HCT116 (cell line): ENCODE measurements around the gene KIF25. TPM values are rescaled to one million over a fixed set of nuclear protein-coding genes. Genes with fewer than 3 reads are reported as not detected.

ENCODE experiments used
- ATAC-seq: fragments of 200-7000 bp; cut with Tn5 transposase; 2 replicates; pipeline ENCODE4 v1.9.1; 2020; ENCODE audit warnings: mild to moderate bottlenecking, moderate library complexity
- BruUV-seq: library from RNA; stranded (reverse); fragments of 400-500 nt; replicated peaks from 2 replicates; lab custom pipeline; 2021; lab: Mats Ljungman, UMichigan
- CTCF ChIA-PET: fragments of 300-600 bp; sonication (Branson Sonifier 250); formaldehyde crosslinking; loops from one replicate; lab custom pipeline; 2021; ENCODE audit warnings: antibody characterized with exemption; lab: Charles Lee
- POLR2A ChIA-PET: fragments of 300-600, 350-600 bp; sonication (Branson Sonifier 250); formaldehyde crosslinking; loops from one replicate; lab custom pipeline; 2021; ENCODE audit warnings: antibody characterized with exemption; lab: Charles Lee
- RAD21 ChIA-PET, 2 experiments: fragments of 300-600 bp; sonication (Branson Sonifier 250); formaldehyde crosslinking; loops; one replicate each; lab custom pipeline; 2023; ENCODE audit warnings: low total read pairs in 2 of 2; ENCODE audit not compliant: uncharacterized antibody in 2 of 2, unreplicated experiment in 2 of 2, low non-redundant PET in 1 of 2; lab: Charles Lee
- DNase-seq: peaks from one replicate; pipeline ENCODE4 v3.0.0-alpha.2; 2010; ENCODE audit warnings: low read depth, low spot score
- H2AFZ ChIP-seq: fragments of 200-600 bp; shearing (Covaris generic), sonication (generic); 2 replicates; pipeline ENCODE4 v1.6.1; 2017; ENCODE audit warnings: low read depth, mixed run types, mixed read lengths, antibody characterized with exemption, low read length; ENCODE audit not compliant: poor library complexity, severe bottlenecking
- H3K27ac ChIP-seq: 2 replicates; pipeline ENCODE4 v1.5.1; 2012; ENCODE audit warnings: low read depth, low read length
- H3K27me3 ChIP-seq: fragments of 200-600 bp; sonication (generic); 2 replicates; pipeline ENCODE4 v1.6.1; 2016; ENCODE audit warnings: mixed run types, low read length, mixed read lengths; ENCODE audit not compliant: insufficient read depth
- H3K36me3 ChIP-seq, 2 experiments: fragments of 200-500 bp in 1 of 2; fragments of 200-600 bp in 1 of 2; sonication (Bioruptor generic) in 1 of 2; sonication (generic) in 1 of 2; 2 replicates each; pipeline versions ENCODE4 v1.5.1 to v1.6.1; 2014 to 2016; ENCODE audit warnings: low read length in 2 of 2, inconsistent platforms in 1 of 2, mixed read lengths in 1 of 2, mixed run types in 1 of 2; ENCODE audit not compliant: insufficient read depth in 2 of 2, control insufficient read depth in 1 of 2
- H3K4me1 ChIP-seq, 2 experiments: fragments of 200-600 bp in 1 of 2; sonication (generic) in 1 of 2; 2 replicates each; pipeline versions ENCODE4 v1.5.1 to v1.6.1; 2012 to 2017; ENCODE audit warnings: low read length in 2 of 2, inconsistent platforms in 1 of 2, mild to moderate bottlenecking in 1 of 2, mixed read lengths in 1 of 2, mixed run types in 1 of 2, moderate library complexity in 1 of 2; ENCODE audit not compliant: insufficient read depth in 2 of 2, control insufficient read depth in 1 of 2
- H3K4me2 ChIP-seq: fragments of 200-600 bp; sonication (generic); 2 replicates; pipeline ENCODE4 v1.6.1; 2017; ENCODE audit warnings: mixed run types, low read length, mixed read lengths
- H3K4me3 ChIP-seq, 2 experiments: fragments of 200-600 bp in 1 of 2; sonication (generic) in 1 of 2; replicated peaks in 1 of 2; 2 replicates each; pipeline ENCODE4 v1.5.1; 2011 to 2016; ENCODE audit warnings: low read length in 2 of 2, control low read depth in 1 of 2, low read depth in 1 of 2, mild to moderate bottlenecking in 1 of 2, mixed read lengths in 1 of 2, mixed run types in 1 of 2
- H3K79me2 ChIP-seq: fragments of 200-600 bp; sonication (generic); 2 replicates; pipeline ENCODE4 v1.6.1; 2017; ENCODE audit warnings: mild to moderate bottlenecking, mixed run types, low read length, moderate library complexity, mixed read lengths; ENCODE audit not compliant: insufficient read depth
- H3K9ac ChIP-seq: fragments of 200-600 bp; sonication (generic); 2 replicates; pipeline ENCODE4 v1.6.1; 2016; ENCODE audit warnings: low read length, mixed read lengths
- H3K9me2 ChIP-seq: fragments of 200-600 bp; sonication (generic), shearing (Covaris generic); 2 replicates; pipeline ENCODE4 v1.6.1; 2017; ENCODE audit warnings: mixed run types, mild to moderate bottlenecking, moderate library complexity; ENCODE audit not compliant: insufficient read depth
- H3K9me3 ChIP-seq, 2 experiments: fragments of 200-500 bp in 1 of 2; fragments of 200-600 bp in 1 of 2; sonication (Bioruptor generic) in 1 of 2; sonication (generic) in 1 of 2; 2 replicates each; pipeline ENCODE4 v1.6.1; 2014 to 2017; ENCODE audit warnings: low read length in 2 of 2, mixed read lengths in 2 of 2, inconsistent platforms in 1 of 2, low read depth in 1 of 2, mild to moderate bottlenecking in 1 of 2, mixed run types in 1 of 2, moderate library complexity in 1 of 2; ENCODE audit not compliant: control insufficient read depth in 1 of 2, insufficient read depth in 1 of 2
- H4K20me1 ChIP-seq: fragments of 200-600 bp; sonication (generic), shearing (Covaris generic); 2 replicates; pipeline ENCODE4 v1.6.1; 2017; ENCODE audit warnings: mixed run types, mild to moderate bottlenecking, moderate library complexity; ENCODE audit not compliant: insufficient read depth
- CBX3 ChIP-seq: IDR thresholded peaks from 2 replicates; pipeline ENCODE4 v1.6.1; 2012; ENCODE audit warnings: low read depth
- CEBPB ChIP-seq: IDR thresholded peaks from 2 replicates; pipeline ENCODE4 v1.6.1; 2012; ENCODE audit warnings: low read depth
- EGR1 ChIP-seq: IDR thresholded peaks from 2 replicates; pipeline ENCODE4 v1.6.1; 2012; ENCODE audit warnings: low read depth
- ELF1 ChIP-seq: IDR thresholded peaks from 2 replicates; pipeline ENCODE4 v1.6.1; 2012; ENCODE audit warnings: low read depth, borderline replicate concordance
- EZH2 ChIP-seq: fragments of 200-600 bp; sonication (generic); IDR thresholded peaks from 2 replicates; pipeline ENCODE4 v1.6.1; 2017; ENCODE audit warnings: antibody characterized with exemption, mixed run types
- EZH2phosphoT487 ChIP-seq: fragments of 200-600 bp; IDR thresholded peaks from 2 replicates; pipeline ENCODE4 v1.6.1; 2018; ENCODE audit warnings: antibody characterized with exemption, borderline replicate concordance
- FOSL1 ChIP-seq: IDR thresholded peaks from 2 replicates; pipeline ENCODE4 v1.6.1; 2012; ENCODE audit warnings: low read depth
- JUND ChIP-seq: IDR thresholded peaks from 2 replicates; pipeline ENCODE4 v1.6.1; 2012
- POLR2A ChIP-seq: IDR thresholded peaks from 2 replicates; pipeline ENCODE4 v1.7.0; 2011; ENCODE audit warnings: borderline replicate concordance; ENCODE audit not compliant: insufficient read depth, insufficient read length; ENCODE audit errors: extremely low read depth
- POLR2AphosphoS5 ChIP-seq: IDR thresholded peaks from 2 replicates; pipeline ENCODE4 v1.6.1; 2011; ENCODE audit warnings: mild to moderate bottlenecking, low read depth, low read length, moderate library complexity
- RAD21 ChIP-seq: IDR thresholded peaks from 2 replicates; pipeline ENCODE4 v1.6.1; 2012; ENCODE audit warnings: low read depth, mild to moderate bottlenecking
- SP1 ChIP-seq: IDR thresholded peaks from 2 replicates; pipeline ENCODE4 v1.6.1; 2012; ENCODE audit warnings: low read depth
- YY1 ChIP-seq: IDR thresholded peaks from 2 replicates; pipeline ENCODE4 v1.6.1; 2011; ENCODE audit warnings: low read length, low read depth, moderate library complexity, mild to moderate bottlenecking; ENCODE audit not compliant: insufficient replicate concordance; ENCODE audit errors: extremely low read depth
- ZFX ChIP-seq: fragments of 450-650 bp; IDR thresholded peaks from 2 replicates; pipeline ENCODE4 v1.6.1; 2017
- intact Hi-C: fragments of 100-400 bp; cut with micrococcal nuclease; formaldehyde crosslinking; loops from 2 replicates; pipeline ENCODE4 v1.10.0; 2022
- total RNA-seq: library from RNA; stranded (reverse); gene quantifications from one replicate; pipeline ENCODE4 v1.2.1, GENCODE V29; 2021; ENCODE audit not compliant: unreplicated experiment
- TF ChIP-seq, protein P1 (sequence below): IDR thresholded peaks from 2 replicates; pipeline ENCODE4 v1.6.1; 2012
- TF ChIP-seq, protein P2 (sequence below), 3 experiments: fragments of 200-600 bp in 1 of 3; sonication (generic) in 1 of 3; IDR thresholded peaks in 2 of 3; conservative IDR thresholded peaks in 1 of 3; 2 replicates each; pipeline ENCODE4 v1.5.1; 2012 to 2017; ENCODE audit warnings: low read depth in 2 of 3, low read length in 2 of 3, antibody characterized with exemption in 1 of 3, borderline replicate concordance in 1 of 3, control low read depth in 1 of 3, mild to moderate bottlenecking in 1 of 3, mixed read lengths in 1 of 3, mixed run types in 1 of 3, moderate library complexity in 1 of 3; ENCODE audit not compliant: insufficient read depth in 1 of 3
- TF ChIP-seq, protein P3 (sequence below): IDR thresholded peaks from 2 replicates; pipeline ENCODE4 v1.6.1; 2012; ENCODE audit warnings: low read depth
- TF ChIP-seq, protein P4 (sequence below): IDR thresholded peaks from 2 replicates; pipeline ENCODE4 v1.6.1; 2012
- TF ChIP-seq, protein P5 (sequence below): IDR thresholded peaks from 2 replicates; pipeline ENCODE4 v1.6.1; 2011; ENCODE audit warnings: mild to moderate bottlenecking, low read length, moderate library complexity; ENCODE audit not compliant: insufficient replicate concordance; ENCODE audit errors: extremely low read depth

KIF25 gene
- total RNA-seq, 1 experiment from 2014 or later, result not detected

DNA sequence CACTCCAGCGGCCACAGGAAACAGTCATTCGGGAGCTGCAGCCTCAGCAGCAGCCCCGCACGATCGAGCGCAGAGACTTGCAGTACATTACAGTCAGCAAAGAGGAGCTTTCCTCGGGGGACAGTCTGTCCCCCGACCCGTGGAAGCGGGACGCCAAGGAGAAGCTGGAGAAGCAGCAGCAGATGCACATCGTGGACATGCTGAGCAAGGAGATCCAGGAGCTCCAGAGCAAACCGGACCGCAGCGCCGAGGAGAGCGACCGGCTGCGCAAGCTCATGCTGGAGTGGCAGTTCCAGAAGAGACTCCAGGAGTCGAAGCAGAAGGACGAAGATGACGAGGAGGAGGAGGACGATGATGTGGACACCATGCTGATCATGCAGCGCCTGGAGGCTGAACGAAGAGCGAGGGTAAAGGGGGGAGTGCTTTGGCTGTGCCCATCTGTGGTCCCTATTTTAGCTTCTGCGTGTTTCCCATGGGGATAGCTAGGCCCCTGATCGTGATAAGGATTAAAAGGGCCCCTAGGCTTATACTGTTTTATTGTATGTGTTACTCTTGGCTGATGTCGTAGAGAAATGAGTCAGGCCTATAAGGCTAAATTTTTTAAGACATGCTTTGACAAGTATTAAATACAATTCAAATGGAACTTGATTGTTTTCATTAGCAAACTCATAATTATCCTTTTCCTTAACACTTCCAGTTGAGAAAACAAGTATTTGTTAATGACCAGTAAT lies 45.5 kb upstream of the KIF25 start:
- H4K20me1 ChIP-seq, result no peaks in the 10 kb centered on the region
- H3K4me2 ChIP-seq, result no peak overlapping the region
- no peak for ATAC-seq
- peaks cover 6% of the 10 kb centered on the region; the same call in 1 of the 2 replicates for H3K79me2 ChIP-seq
- peaks cover 0 to 8% of the 10 kb centered on the region in 2 experiments; a peak in 3 of 4 replicates for H3K4me1 ChIP-seq
- TF ChIP-seq CEBPB (no peak), CBX3 (no peak), POLR2A (no peak), JUND (no peak), SP1 (no peak), EZH2phosphoT487 (no peak), RAD21 (no peak), EZH2 (no peak), FOSL1 (no peak), YY1 (no peak), POLR2AphosphoS5 (no peak), ELF1 (no peak), ZFX (no peak), EGR1 (no peak)
- TF ChIP-seq, protein P1, sequence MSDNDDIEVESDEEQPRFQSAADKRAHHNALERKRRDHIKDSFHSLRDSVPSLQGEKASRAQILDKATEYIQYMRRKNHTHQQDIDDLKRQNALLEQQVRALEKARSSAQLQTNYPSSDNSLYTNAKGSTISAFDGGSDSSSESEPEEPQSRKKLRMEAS, result no peak
- TF ChIP-seq, protein P2, sequence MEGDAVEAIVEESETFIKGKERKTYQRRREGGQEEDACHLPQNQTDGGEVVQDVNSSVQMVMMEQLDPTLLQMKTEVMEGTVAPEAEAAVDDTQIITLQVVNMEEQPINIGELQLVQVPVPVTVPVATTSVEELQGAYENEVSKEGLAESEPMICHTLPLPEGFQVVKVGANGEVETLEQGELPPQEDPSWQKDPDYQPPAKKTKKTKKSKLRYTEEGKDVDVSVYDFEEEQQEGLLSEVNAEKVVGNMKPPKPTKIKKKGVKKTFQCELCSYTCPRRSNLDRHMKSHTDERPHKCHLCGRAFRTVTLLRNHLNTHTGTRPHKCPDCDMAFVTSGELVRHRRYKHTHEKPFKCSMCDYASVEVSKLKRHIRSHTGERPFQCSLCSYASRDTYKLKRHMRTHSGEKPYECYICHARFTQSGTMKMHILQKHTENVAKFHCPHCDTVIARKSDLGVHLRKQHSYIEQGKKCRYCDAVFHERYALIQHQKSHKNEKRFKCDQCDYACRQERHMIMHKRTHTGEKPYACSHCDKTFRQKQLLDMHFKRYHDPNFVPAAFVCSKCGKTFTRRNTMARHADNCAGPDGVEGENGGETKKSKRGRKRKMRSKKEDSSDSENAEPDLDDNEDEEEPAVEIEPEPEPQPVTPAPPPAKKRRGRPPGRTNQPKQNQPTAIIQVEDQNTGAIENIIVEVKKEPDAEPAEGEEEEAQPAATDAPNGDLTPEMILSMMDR (IDR thresholded peaks at IDR 0.05 in 2 of 3, conservative IDR thresholded peaks at IDR 0.05 in 1 of 3; ENCODE audit: borderline replicate concordance in 1 of 3, insufficient read depth in 1 of 3, low read depth in 2 of 3, low read length in 2 of 3), result no peak
- TF ChIP-seq, protein P3, sequence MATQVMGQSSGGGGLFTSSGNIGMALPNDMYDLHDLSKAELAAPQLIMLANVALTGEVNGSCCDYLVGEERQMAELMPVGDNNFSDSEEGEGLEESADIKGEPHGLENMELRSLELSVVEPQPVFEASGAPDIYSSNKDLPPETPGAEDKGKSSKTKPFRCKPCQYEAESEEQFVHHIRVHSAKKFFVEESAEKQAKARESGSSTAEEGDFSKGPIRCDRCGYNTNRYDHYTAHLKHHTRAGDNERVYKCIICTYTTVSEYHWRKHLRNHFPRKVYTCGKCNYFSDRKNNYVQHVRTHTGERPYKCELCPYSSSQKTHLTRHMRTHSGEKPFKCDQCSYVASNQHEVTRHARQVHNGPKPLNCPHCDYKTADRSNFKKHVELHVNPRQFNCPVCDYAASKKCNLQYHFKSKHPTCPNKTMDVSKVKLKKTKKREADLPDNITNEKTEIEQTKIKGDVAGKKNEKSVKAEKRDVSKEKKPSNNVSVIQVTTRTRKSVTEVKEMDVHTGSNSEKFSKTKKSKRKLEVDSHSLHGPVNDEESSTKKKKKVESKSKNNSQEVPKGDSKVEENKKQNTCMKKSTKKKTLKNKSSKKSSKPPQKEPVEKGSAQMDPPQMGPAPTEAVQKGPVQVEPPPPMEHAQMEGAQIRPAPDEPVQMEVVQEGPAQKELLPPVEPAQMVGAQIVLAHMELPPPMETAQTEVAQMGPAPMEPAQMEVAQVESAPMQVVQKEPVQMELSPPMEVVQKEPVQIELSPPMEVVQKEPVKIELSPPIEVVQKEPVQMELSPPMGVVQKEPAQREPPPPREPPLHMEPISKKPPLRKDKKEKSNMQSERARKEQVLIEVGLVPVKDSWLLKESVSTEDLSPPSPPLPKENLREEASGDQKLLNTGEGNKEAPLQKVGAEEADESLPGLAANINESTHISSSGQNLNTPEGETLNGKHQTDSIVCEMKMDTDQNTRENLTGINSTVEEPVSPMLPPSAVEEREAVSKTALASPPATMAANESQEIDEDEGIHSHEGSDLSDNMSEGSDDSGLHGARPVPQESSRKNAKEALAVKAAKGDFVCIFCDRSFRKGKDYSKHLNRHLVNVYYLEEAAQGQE, result no peak
- TF ChIP-seq, protein P4, sequence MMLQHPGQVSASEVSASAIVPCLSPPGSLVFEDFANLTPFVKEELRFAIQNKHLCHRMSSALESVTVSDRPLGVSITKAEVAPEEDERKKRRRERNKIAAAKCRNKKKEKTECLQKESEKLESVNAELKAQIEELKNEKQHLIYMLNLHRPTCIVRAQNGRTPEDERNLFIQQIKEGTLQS, result no peak
- TF ChIP-seq, protein P5, sequence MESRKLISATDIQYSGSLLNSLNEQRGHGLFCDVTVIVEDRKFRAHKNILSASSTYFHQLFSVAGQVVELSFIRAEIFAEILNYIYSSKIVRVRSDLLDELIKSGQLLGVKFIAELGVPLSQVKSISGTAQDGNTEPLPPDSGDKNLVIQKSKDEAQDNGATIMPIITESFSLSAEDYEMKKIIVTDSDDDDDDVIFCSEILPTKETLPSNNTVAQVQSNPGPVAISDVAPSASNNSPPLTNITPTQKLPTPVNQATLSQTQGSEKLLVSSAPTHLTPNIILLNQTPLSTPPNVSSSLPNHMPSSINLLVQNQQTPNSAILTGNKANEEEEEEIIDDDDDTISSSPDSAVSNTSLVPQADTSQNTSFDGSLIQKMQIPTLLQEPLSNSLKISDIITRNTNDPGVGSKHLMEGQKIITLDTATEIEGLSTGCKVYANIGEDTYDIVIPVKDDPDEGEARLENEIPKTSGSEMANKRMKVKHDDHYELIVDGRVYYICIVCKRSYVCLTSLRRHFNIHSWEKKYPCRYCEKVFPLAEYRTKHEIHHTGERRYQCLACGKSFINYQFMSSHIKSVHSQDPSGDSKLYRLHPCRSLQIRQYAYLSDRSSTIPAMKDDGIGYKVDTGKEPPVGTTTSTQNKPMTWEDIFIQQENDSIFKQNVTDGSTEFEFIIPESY, result no peak
- intact Hi-C loops, result no loop called here
- POLR2A ChIA-PET, result no interaction called here
- peaks cover 23 to 24% of the 10 kb centered on the region in 2 experiments for H3K36me3 ChIP-seq
- H3K9me2 ChIP-seq, result no peaks in the 10 kb centered on the region
- H2AFZ ChIP-seq, result no peak overlapping the region
- no peak for DNase-seq
- CTCF ChIA-PET, result no interaction called here
- H3K27me3 ChIP-seq, result no peaks in the 10 kb centered on the region
- H3K9ac ChIP-seq, result no peak overlapping the region
- no peaks in the 10 kb centered on the region for H3K9me3 ChIP-seq
- BruUV-seq, result no TSS peak
- H3K4me3 ChIP-seq, result no peak overlapping the region
- no peak overlapping the region for H3K27ac ChIP-seq
- RAD21 ChIA-PET, result no interaction called here
